GM12878 (cell line): ENCODE results near the gene ACTN2. TPM values are rescaled to one million over a fixed set of nuclear protein-coding genes. Genes with fewer than 3 reads are reported as not detected.

ENCODE experiments used
- ATAC-seq: fragments of 200-7000 bp; cut with Tn5 transposase; 3 replicates; pipeline ENCODE4 v1.9.1; 2020; ENCODE audit warnings: mild to moderate bottlenecking, moderate library complexity
- BruUV-seq: library from RNA; stranded (reverse); fragments of 400-500 nt; replicated peaks from 2 replicates; lab custom pipeline; 2021; lab: Mats Ljungman, UMichigan
- CTCF ChIA-PET: fragments of 300-600 bp; sonication (Branson Sonifier 250); formaldehyde crosslinking; extraction: SDS; loops from one replicate; lab custom pipeline; 2021; ENCODE audit warnings: inconsistent platforms; lab: Yijun Ruan, JAX
- POLR2A ChIA-PET: fragments of 350-600 bp; formaldehyde crosslinking; extraction: SDS; loops from one replicate; lab custom pipeline; 2021; ENCODE audit warnings: inconsistent platforms; lab: Charles Lee
- RAD21 ChIA-PET: fragments of 300-600 bp; sonication (Branson Sonifier 250); formaldehyde crosslinking; loops from one replicate; lab custom pipeline; 2023; ENCODE audit warnings: antibody characterized with exemption; ENCODE audit not compliant: unreplicated experiment; lab: Charles Lee
- SMC1A ChIA-PET: fragments of 300-600 bp; sonication (Branson Sonifier 250); formaldehyde crosslinking; loops from one replicate; lab custom pipeline; 2023; ENCODE audit not compliant: unreplicated experiment, uncharacterized antibody; lab: Charles Lee
- DNase-seq: peaks from one replicate; pipeline ENCODE4 v3.0.0-alpha.2; 2011; ENCODE audit warnings: low read depth, low spot score
- FAIRE-seq: peaks from 3 replicates; lab custom pipeline; 2011; peaks lifted over from hg19 to GRCh38; lab: Jason Lieb, UNC
- H2AFZ ChIP-seq: 2 replicates; pipeline ENCODE4 v1.6.0; 2011; ENCODE audit warnings: low read depth, low read length, control low read depth; ENCODE audit not compliant: control insufficient read depth
- H3K27ac ChIP-seq: 2 replicates; pipeline ENCODE4 v1.5.1; 2011; ENCODE audit warnings: control low read depth; ENCODE audit not compliant: control insufficient read depth, insufficient read depth
- H3K27me3 ChIP-seq, 2 experiments: replicated peaks in 1 of 2; 2 replicates each; pipeline versions ENCODE4 v1.6.0 to v1.6.1; 2011; ENCODE audit warnings: low read length in 1 of 2; ENCODE audit not compliant: control insufficient read depth in 2 of 2, insufficient read depth in 2 of 2
- H3K36me3 ChIP-seq, 2 experiments: 2 replicates each; pipeline ENCODE4 v1.5.1; 2011; ENCODE audit warnings: low read length in 1 of 2; ENCODE audit not compliant: control insufficient read depth in 2 of 2, insufficient read depth in 2 of 2
- H3K4me1 ChIP-seq: 2 replicates; pipeline ENCODE4 v1.6.1; 2011; ENCODE audit warnings: mild to moderate bottlenecking, low read length, moderate library complexity, mixed read lengths; ENCODE audit not compliant: control insufficient read depth, insufficient read depth
- H3K4me2 ChIP-seq: 2 replicates; pipeline ENCODE4 v1.6.0; 2011; ENCODE audit warnings: control low read depth; ENCODE audit not compliant: control insufficient read depth, insufficient read depth
- H3K4me3 ChIP-seq: fragments of 200-600 bp; sonication (generic); 2 replicates; pipeline ENCODE4 v1.5.1; 2016
- H3K79me2 ChIP-seq: 2 replicates; pipeline ENCODE4 v1.6.0; 2011; ENCODE audit warnings: low read length; ENCODE audit not compliant: control insufficient read depth, insufficient read depth
- H3K9ac ChIP-seq: 2 replicates; pipeline ENCODE4 v1.8.0; 2011; ENCODE audit warnings: low read length, control low read depth, mixed read lengths; ENCODE audit not compliant: control insufficient read depth, insufficient read depth
- H3K9me3 ChIP-seq: replicated peaks from 3 replicates; pipeline ENCODE4 v1.5.1; 2011; ENCODE audit warnings: mild to moderate bottlenecking, low read length; ENCODE audit not compliant: control insufficient read depth, insufficient read depth
- H4K20me1 ChIP-seq: 2 replicates; pipeline ENCODE4 v1.6.0; 2011; ENCODE audit not compliant: control insufficient read depth, insufficient read depth
- ATF3 ChIP-seq: IDR thresholded peaks from 2 replicates; pipeline ENCODE4 v1.6.1; 2011; ENCODE audit warnings: low read depth, mild to moderate bottlenecking, low read length, moderate library complexity, borderline replicate concordance; ENCODE audit errors: extremely low read depth
- BACH1 ChIP-seq: fragments of 450-650 bp; IDR thresholded peaks from 2 replicates; pipeline ENCODE4 v1.6.1; 2017; ENCODE audit warnings: mild to moderate bottlenecking, borderline replicate concordance
- CHD1 ChIP-seq: IDR thresholded peaks from 2 replicates; pipeline ENCODE4 v1.6.1; 2012; ENCODE audit warnings: low read depth, low read length, improper control_type of control experiment
- DPF2 ChIP-seq: fragments of 450-650 bp; IDR thresholded peaks from 2 replicates; pipeline ENCODE4 v1.6.1; 2017; ENCODE audit warnings: mild to moderate bottlenecking
- E2F4 ChIP-seq: IDR thresholded peaks from 2 replicates; pipeline ENCODE4 v1.6.1; 2012; ENCODE audit warnings: low read depth, low read length, improper control_type of control experiment
- ETV6 ChIP-seq, 2 experiments: fragments of 450-650 bp in 1 of 2; IDR thresholded peaks in 1 of 2; conservative IDR thresholded peaks in 1 of 2; 2 replicates each; pipeline ENCODE4 v1.6.1; 2014; ENCODE audit warnings: antibody characterized with exemption in 1 of 2, borderline replicate concordance in 1 of 2, low read depth in 1 of 2, mild to moderate bottlenecking in 1 of 2, moderate library complexity in 1 of 2
- GATAD2B ChIP-seq: fragments of 450-650 bp; conservative IDR thresholded peaks from 2 replicates; pipeline ENCODE4 v1.6.1; 2017; ENCODE audit warnings: low read depth, mild to moderate bottlenecking, moderate library complexity
- IKZF2 ChIP-seq, 2 experiments: fragments of 450-650 bp; IDR thresholded peaks; 2 replicates each; pipeline ENCODE4 v1.6.1; 2017; ENCODE audit warnings: mild to moderate bottlenecking in 2 of 2, moderate library complexity in 2 of 2
- KAT2A ChIP-seq: conservative IDR thresholded peaks from 2 replicates; pipeline ENCODE4 v1.6.1; 2011; ENCODE audit warnings: low read depth, low read length; ENCODE audit not compliant: control insufficient read depth
- MEF2A ChIP-seq: IDR thresholded peaks from 2 replicates; pipeline ENCODE4 v1.6.1; 2011; ENCODE audit warnings: low read depth, mild to moderate bottlenecking, low read length, moderate library complexity; ENCODE audit not compliant: insufficient read depth
- PML ChIP-seq: IDR thresholded peaks from 2 replicates; pipeline ENCODE4 v1.6.1; 2012; ENCODE audit warnings: low read length, inconsistent platforms
- REST ChIP-seq: IDR thresholded peaks from 2 replicates; pipeline ENCODE4 v1.6.1; 2012; ENCODE audit warnings: mild to moderate bottlenecking, low read depth, low read length
- SP1 ChIP-seq: IDR thresholded peaks from one replicate; pipeline ENCODE4 v1.6.1; 2011; ENCODE audit warnings: low read depth, low read length
- STAT1 ChIP-seq: fragments of 450-650 bp; conservative IDR thresholded peaks from 2 replicates; pipeline ENCODE4 v1.6.1; 2014; ENCODE audit warnings: antibody characterized with exemption, mild to moderate bottlenecking
- WRNIP1 ChIP-seq: IDR thresholded peaks from 2 replicates; pipeline ENCODE4 v1.6.1; 2011; ENCODE audit warnings: low read depth, low read length, improper control_type of control experiment, borderline replicate concordance
- ZBED1 ChIP-seq: IDR thresholded peaks from 2 replicates; pipeline ENCODE4 v1.6.1; 2016; ENCODE audit warnings: borderline replicate concordance
- ZNF274 ChIP-seq: IDR thresholded peaks from one replicate; pipeline ENCODE4 v1.8.0; 2011; ENCODE audit not compliant: insufficient read length, insufficient read depth
- ZZZ3 ChIP-seq: IDR thresholded peaks from 2 replicates; pipeline ENCODE4 v1.6.1; 2011; ENCODE audit warnings: low read depth; ENCODE audit not compliant: control insufficient read depth, insufficient read length
- WGBS: methylation state at CpG from one replicate; pipeline ENCODE4 v1.1.6; 2016; ENCODE audit warnings: low lambda C conversion rate; ENCODE audit not compliant: insufficient replicate concordance, insufficient coverage; ENCODE audit errors: missing lambda C conversion rate; 5-methylcytosine and 5-hydroxymethylcytosine counted together
- in situ Hi-C: fragments of 300-500 bp; cut with MboI; formaldehyde crosslinking; loops from 9 replicates; pipeline ENCODE4 v1.14.3; 2018; ENCODE audit warnings: mixed read lengths
- intact Hi-C: fragments of 100-400 bp; cut with micrococcal nuclease; formaldehyde crosslinking; loops from one replicate; pipeline ENCODE4 v1.14.2; 2022; ENCODE audit not compliant: unreplicated experiment
- polyA plus RNA-seq, 11 experiments: library from polyadenylated mRNA; depleted of rRNA in 4 of 11; unstranded in 6 of 11; stranded (reverse) in 5 of 11; fragments of >200 nt; fragmentation: Nextera tagmentation in 4 of 11; fragmentation: Illumina TruSeq in 1 of 11; extraction: Ambion mirVana in 4 of 11; extraction: Trizol in 1 of 11; gene quantifications; 1 replicate in 1 of 11; 2 replicates in 10 of 11; pipeline versions ENCODE4 v1.2.1 to v1.2.3, GENCODE V29; 2011 to 2016; ENCODE audit warnings: inconsistent platforms in 2 of 11, missing spikeins in 2 of 11, low read depth in 1 of 11
- total RNA-seq, 4 experiments: library from RNA; depleted of rRNA in 3 of 4; stranded (reverse); fragments of >200 nt in 3 of 4; fragmentation: Illumina TruSeq in 1 of 4; extraction: Trizol in 1 of 4; gene quantifications; 2 replicates each; pipeline versions ENCODE4 v1.2.1 to v1.2.3, GENCODE V29; 2013 to 2021
- TF ChIP-seq, protein P1 (sequence below): fragments of 450-650 bp; IDR thresholded peaks from 2 replicates; pipeline ENCODE4 v1.6.1; 2017; ENCODE audit warnings: antibody characterized with exemption, mild to moderate bottlenecking, moderate library complexity

ACTN2 gene
- total and polyA plus RNA-seq, 10 of the 15 experiments (the other 5 are each of a cell fraction or from before 2014, with no cell fraction given): 0.10 TPM; not detected in 9

DNA sequence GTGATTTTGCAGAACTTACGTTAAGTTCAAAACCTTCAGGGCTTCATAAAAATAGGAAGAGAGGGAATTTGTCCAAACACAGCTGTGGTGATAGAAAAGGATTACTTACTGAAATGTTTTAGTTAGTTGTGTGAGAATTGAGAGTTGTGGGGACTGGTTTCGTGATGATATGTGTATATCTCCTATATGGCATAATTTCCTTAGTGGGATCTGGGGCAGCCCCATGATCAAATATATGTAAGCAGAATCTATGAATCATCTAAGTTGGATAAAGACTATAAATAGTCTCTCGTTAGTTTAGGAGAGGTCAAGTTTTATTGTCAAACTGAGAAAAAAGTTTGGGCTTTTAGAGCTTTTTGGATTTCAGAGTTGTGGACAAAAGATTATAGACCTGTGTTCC is 123.7 kb downstream of the ACTN2 start:
- Histone ChIP-seq H2AFZ (no peak overlapping the region), H3K79me2 (peaks cover 2% of the 10 kb centered on the region), H3K9ac (no peak overlapping the region), H3K4me2 (no peak overlapping the region), H3K36me3 (peaks cover 6 to 38% of the 10 kb centered on the region in 2 experiments), H3K9me3 (no peaks in the 10 kb centered on the region), H3K4me3 (no peak overlapping the region), H3K27ac (no peak overlapping the region), H3K27me3 (no peaks in the 10 kb centered on the region), H3K4me1 (no peaks in the 10 kb centered on the region), H4K20me1 (no peaks in the 10 kb centered on the region)
- 97% methylated on average over 3 of the region's 3 CpGs for WGBS
- ChIA-PET POLR2A (no interaction called here), CTCF (no interaction called here), RAD21 (no interaction called here), SMC1A (interaction anchor here (1.3 kb wide), 1 partner anchor 12 kb away, joined by 3 read pairs; no protein-coding TSS in a partner anchor)
- no peak for DNase-seq
- no peak for FAIRE-seq
- in situ Hi-C loops: no loop called here
- no TSS peak for BruUV-seq
- TF ChIP-seq SP1 (no peak), GATAD2B (no peak), ZBED1 (no peak), E2F4 (no peak), CHD1 (no peak), ZNF274 (no peak), IKZF2 (IDR thresholded peaks at IDR 0.05) (no peak), STAT1 (no peak), PML (no peak), KAT2A (no peak), MEF2A (no peak), WRNIP1 (no peak), ETV6 (conservative IDR thresholded peaks at IDR 0.05 in 1 of 2, IDR thresholded peaks at IDR 0.05 in 1 of 2; ENCODE audit: borderline replicate concordance in 1 of 2, low read depth in 1 of 2) (no peak), DPF2 (no peak), ZZZ3 (no peak), REST (no peak), BACH1 (no peak), ATF3 (no peak)
- TF ChIP-seq, protein P1, sequence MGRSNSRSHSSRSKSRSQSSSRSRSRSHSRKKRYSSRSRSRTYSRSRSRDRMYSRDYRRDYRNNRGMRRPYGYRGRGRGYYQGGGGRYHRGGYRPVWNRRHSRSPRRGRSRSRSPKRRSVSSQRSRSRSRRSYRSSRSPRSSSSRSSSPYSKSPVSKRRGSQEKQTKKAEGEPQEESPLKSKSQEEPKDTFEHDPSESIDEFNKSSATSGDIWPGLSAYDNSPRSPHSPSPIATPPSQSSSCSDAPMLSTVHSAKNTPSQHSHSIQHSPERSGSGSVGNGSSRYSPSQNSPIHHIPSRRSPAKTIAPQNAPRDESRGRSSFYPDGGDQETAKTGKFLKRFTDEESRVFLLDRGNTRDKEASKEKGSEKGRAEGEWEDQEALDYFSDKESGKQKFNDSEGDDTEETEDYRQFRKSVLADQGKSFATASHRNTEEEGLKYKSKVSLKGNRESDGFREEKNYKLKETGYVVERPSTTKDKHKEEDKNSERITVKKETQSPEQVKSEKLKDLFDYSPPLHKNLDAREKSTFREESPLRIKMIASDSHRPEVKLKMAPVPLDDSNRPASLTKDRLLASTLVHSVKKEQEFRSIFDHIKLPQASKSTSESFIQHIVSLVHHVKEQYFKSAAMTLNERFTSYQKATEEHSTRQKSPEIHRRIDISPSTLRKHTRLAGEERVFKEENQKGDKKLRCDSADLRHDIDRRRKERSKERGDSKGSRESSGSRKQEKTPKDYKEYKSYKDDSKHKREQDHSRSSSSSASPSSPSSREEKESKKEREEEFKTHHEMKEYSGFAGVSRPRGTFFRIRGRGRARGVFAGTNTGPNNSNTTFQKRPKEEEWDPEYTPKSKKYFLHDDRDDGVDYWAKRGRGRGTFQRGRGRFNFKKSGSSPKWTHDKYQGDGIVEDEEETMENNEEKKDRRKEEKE: no peak
- intact Hi-C loops: no loop called here
- no peak for ATAC-seq
